Activated T-cell treated with anti-CD3 and anti-CD28 coated beads, Interleukin-2, amount 50 U/mL, for 4 hours (primary cell): ENCODE results near the gene SKOR1. TPM values are rescaled to one million over a fixed set of nuclear protein-coding genes. Genes with fewer than 3 reads are reported as not detected.

ENCODE experiments used
- ATAC-seq, 2 donors: fragments of 200-7000 bp; cut with Tn5 transposase; one replicate each; pipeline ENCODE4 v1.10.0; 2021
- DNase-seq: peaks from one replicate; pipeline ENCODE4 v3.0.0-alpha.2; 2020
- H3K27me3 Mint-ChIP-seq: one replicate; pipeline ENCODE4 v1.8.0; 2021; ENCODE audit warnings: low read depth, mixed read lengths
- H3K36me3 Mint-ChIP-seq: one replicate; pipeline ENCODE4 v1.8.0; 2022; ENCODE audit warnings: mixed read lengths; ENCODE audit not compliant: insufficient read depth
- H3K4me1 Mint-ChIP-seq: one replicate; pipeline ENCODE4 v1.8.0; 2021; ENCODE audit warnings: low read depth, mixed read lengths
- H3K4me3 Mint-ChIP-seq: one replicate; pipeline ENCODE4 v1.8.0; 2021; ENCODE audit warnings: mild to moderate bottlenecking, moderate library complexity, mixed read lengths
- H3K9me3 Mint-ChIP-seq: one replicate; pipeline ENCODE4 v1.8.0; 2021; ENCODE audit warnings: mixed read lengths
- total RNA-seq, 3 donors: library from RNA; stranded (reverse); gene quantifications; one replicate each; pipeline ENCODE4 v1.2.1, GENCODE V29; 2021

The SKOR1 gene
- total RNA-seq, 3 donors from 2014 or later = 0.15 to 0.34 (median 0.33) TPM

DNA sequence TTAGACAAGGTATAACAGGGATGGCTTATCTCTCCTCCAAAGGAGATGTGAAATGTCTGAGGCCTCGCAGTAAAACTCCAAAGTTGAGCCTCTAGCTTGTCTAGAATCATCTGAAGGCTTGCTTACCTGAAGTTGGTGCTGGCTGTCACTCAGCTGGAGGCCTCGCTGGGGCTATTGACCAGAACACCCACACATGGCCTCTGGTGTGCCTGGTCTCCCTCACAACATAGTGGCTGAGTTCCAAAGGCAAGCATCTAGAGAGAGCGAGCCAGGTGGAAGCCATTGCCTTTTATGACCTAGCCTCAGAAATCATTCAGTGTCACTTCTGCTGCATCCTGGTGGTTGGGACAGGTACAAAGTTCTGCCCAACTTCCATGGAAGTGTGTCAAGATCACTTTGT is 31.9 kb downstream of the SKOR1 start:
- ATAC-seq (no peak), DNase-seq (no peak)
- Mint-ChIP-seq H3K9me3 (no peaks in the 10 kb centered on the region), H3K36me3 (no peaks in the 10 kb centered on the region), H3K27me3 (peaks cover 7% of the 10 kb centered on the region), H3K4me1 (peaks cover 4% of the 10 kb centered on the region), H3K4me3 (no peak overlapping the region)

- no peaks in the 10 kb centered on the region for H3K9me3 Mint-ChIP-seq
- no peaks in the 10 kb centered on the region for H3K36me3 Mint-ChIP-seq
- H3K4me3 Mint-ChIP-seq = no peak overlapping the region
- ATAC-seq = no peak
- H3K27me3 Mint-ChIP-seq = peaks cover 4% of the 10 kb centered on the region
- DNase-seq = no peak
- H3K4me1 Mint-ChIP-seq = peaks cover 6% of the 10 kb centered on the region
These were observed 34.1 kb downstream of the SKOR1 start for GRCh38 chr15:67859331-67859946.

DNA sequence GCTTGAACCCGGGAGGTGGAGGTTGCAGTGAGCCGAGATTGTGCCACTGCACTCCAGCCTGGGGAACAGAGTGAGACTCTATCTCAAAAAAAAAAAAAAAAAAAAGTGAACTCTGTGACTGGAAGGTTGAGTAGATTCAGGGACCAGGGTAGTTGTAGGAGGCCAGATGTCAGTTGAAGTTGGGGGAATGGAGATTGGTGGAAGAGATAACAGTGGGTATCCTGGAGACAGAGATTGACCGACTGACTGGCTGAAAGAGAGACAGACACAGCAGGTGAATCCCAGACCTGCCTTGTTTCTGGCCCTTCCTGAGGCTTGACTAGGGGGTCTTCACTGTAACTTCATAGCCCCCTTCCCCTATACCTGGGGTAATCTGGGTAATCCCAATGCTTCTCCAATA is 36.7 kb downstream of the SKOR1 start:
- peaks cover 3% of the 10 kb centered on the region for H3K4me1 Mint-ChIP-seq
- no peak for ATAC-seq
- peaks cover 10% of the 10 kb centered on the region for H3K27me3 Mint-ChIP-seq

DNA sequence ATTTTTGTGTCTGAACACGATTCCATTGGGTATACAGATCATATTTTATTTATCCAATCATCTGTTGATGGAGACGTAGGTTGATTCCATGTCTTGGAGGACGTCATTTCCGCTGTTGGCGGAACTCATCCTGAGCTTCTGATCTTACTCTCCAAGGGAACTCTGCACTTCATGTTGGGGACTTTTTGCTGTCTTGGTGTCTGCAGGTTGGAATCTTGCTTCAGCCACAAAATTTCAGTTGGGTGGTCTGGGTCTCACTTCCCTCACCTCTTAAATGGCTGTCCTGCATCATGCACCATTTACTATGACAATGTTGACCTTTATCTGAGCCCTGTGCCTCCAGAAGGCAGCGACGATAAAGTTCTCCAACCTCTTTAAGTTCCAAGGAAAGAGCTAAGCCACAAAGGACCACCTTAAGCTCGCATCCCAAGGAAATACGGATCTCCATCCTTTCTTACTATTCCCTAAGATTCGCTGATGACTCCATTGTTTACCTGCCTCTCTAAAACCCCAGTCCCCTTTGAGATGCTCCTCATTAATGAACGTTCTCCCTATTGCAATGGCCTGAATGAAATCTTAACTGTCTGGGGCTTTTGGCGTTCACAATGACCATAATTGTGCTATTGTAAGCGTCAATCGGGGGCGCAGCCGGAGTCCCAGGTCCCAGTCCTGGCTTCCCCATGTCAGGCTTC is 37.6 kb downstream of the SKOR1 start:
- H3K36me3 Mint-ChIP-seq = no peaks in the 10 kb centered on the region
- H3K27me3 Mint-ChIP-seq = peaks cover 10% of the 10 kb centered on the region
- H3K4me1 Mint-ChIP-seq = peaks cover 3% of the 10 kb centered on the region
- ATAC-seq (peak in 1 of 2 donors; percentile 6), DNase-seq (no peak)
- H3K9me3 Mint-ChIP-seq = no peaks in the 10 kb centered on the region
- H3K4me3 Mint-ChIP-seq = peak overlapping the region; percentile 8

More for the DNA sequence above, 36.7 kb downstream of the SKOR1 start:
- Mint-ChIP-seq H3K4me3 (no peak overlapping the region), H3K36me3 (no peaks in the 10 kb centered on the region), H3K9me3 (no peaks in the 10 kb centered on the region)
- DNase-seq = no peak

DNA sequence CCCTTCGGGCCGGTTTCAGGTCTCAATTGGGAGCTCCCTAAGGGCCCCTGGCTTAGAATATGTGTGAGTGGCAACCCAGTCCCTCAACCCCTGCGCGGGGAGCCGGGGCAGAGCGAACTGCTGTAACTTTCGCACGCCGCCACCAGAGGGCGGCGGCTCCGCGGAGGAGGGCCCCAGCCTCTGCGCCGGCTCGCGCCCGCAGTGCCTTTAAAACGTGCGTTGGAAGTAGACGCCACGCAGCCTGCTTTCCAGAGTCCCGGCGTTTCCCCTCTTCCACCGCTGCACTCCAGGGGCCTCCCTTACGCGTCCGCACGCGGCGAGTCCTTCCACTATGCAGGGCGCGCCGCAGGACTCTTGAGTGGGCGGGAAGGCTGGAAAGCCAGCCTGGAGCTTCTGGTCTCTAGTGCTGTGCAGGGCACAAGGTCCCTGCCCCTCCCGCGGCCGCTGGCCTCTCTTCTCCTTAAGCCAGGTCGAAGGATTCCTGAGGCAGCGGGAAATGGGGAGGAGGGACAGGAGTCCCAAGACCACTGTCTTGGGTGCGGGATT is 38.2 kb downstream of the SKOR1 start:
- ATAC-seq = peak; percentile 99
- no peaks in the 10 kb centered on the region for H3K36me3 Mint-ChIP-seq
- peaks cover 10% of the 10 kb centered on the region for H3K27me3 Mint-ChIP-seq
- peak overlapping the region; percentile 58 for H3K4me3 Mint-ChIP-seq
- DNase-seq = peak; percentile 66
- peaks cover 3% of the 10 kb centered on the region for H3K4me1 Mint-ChIP-seq
- no peaks in the 10 kb centered on the region for H3K9me3 Mint-ChIP-seq

GRCh38 chr15:67865331-67865730 is 40.0 kb downstream of the SKOR1 start:
- H3K4me1 Mint-ChIP-seq = peaks cover 6% of the 10 kb centered on the region
- no peaks in the 10 kb centered on the region for H3K9me3 Mint-ChIP-seq
- no peaks in the 10 kb centered on the region for H3K36me3 Mint-ChIP-seq
- peaks cover 8% of the 10 kb centered on the region for H3K27me3 Mint-ChIP-seq
- no peak for ATAC-seq
- no peak overlapping the region for H3K4me3 Mint-ChIP-seq
- DNase-seq = no peak

- ATAC-seq (no peak), DNase-seq (no peak)
- Mint-ChIP-seq H3K4me1 (peaks cover 6% of the 10 kb centered on the region), H3K9me3 (peaks cover under 1% of the 10 kb centered on the region), H3K27me3 (peaks cover 11% of the 10 kb centered on the region), H3K36me3 (no peaks in the 10 kb centered on the region), H3K4me3 (no peak overlapping the region)
These were observed 40.5 kb downstream of the SKOR1 start for GRCh38 chr15:67865766-67866165.

- peaks cover 16% of the 10 kb centered on the region for H3K9me3 Mint-ChIP-seq
- DNase-seq = no peak
- no peak overlapping the region for H3K4me3 Mint-ChIP-seq
- peaks cover 4% of the 10 kb centered on the region for H3K4me1 Mint-ChIP-seq
- H3K36me3 Mint-ChIP-seq = no peaks in the 10 kb centered on the region
- no peak for ATAC-seq
- peaks cover 17% of the 10 kb centered on the region for H3K27me3 Mint-ChIP-seq
These were observed 44.4 kb downstream of the SKOR1 start for GRCh38 chr15:67869701-67870100.

- Mint-ChIP-seq H3K9me3 (peaks cover 16% of the 10 kb centered on the region), H3K4me1 (peaks cover 4% of the 10 kb centered on the region), H3K27me3 (peaks cover 15% of the 10 kb centered on the region), H3K36me3 (no peaks in the 10 kb centered on the region), H3K4me3 (no peak overlapping the region)
- ATAC-seq (no peak), DNase-seq (no peak)
These were observed 45.6 kb downstream of the SKOR1 start for GRCh38 chr15:67870868-67871408.

GRCh38 chr15:67873777-67874176 is 48.5 kb downstream of the SKOR1 start:
- Mint-ChIP-seq H3K4me3 (no peak overlapping the region), H3K4me1 (peaks cover 4% of the 10 kb centered on the region), H3K36me3 (no peaks in the 10 kb centered on the region), H3K9me3 (peaks cover 16% of the 10 kb centered on the region), H3K27me3 (peaks cover 16% of the 10 kb centered on the region)
- no peak for ATAC-seq
- DNase-seq = no peak

DNA sequence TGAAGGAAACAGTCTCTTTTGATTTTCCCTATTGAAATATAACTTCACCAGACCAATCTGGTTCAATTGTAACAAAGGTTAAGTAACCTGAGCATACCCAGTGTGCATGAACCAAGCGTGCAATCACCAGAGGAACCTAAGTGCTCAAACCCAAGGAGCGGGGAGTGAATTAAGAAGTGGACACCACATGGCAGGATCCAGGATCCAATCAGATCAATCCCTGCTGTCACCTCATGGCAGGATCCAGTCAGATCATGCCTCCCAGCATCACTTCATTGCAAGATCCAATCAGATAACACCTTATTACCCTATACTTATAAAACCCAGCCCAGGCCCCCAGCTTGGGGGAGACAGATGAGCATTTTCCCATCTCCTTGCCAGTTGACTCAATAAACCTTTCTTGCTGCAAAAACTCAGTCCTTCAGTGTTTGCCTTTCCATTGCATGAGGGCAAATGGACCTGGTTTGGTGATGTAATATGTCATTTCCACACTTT is 53.5 kb downstream of the SKOR1 start:
- DNase-seq (no peak), ATAC-seq (no peak)
- H3K27me3 Mint-ChIP-seq = peaks cover 6% of the 10 kb centered on the region
- H3K4me1 Mint-ChIP-seq = peaks cover 9% of the 10 kb centered on the region
- no peak overlapping the region for H3K4me3 Mint-ChIP-seq
- no peaks in the 10 kb centered on the region for H3K36me3 Mint-ChIP-seq
- H3K9me3 Mint-ChIP-seq = peaks cover 3% of the 10 kb centered on the region

GRCh38 chr15:67879440-67880129 is 54.3 kb downstream of the SKOR1 start:
- Mint-ChIP-seq H3K9me3 (no peaks in the 10 kb centered on the region), H3K36me3 (no peaks in the 10 kb centered on the region), H3K4me3 (no peak overlapping the region), H3K4me1 (peaks cover 9% of the 10 kb centered on the region), H3K27me3 (peaks cover 3% of the 10 kb centered on the region)
- ATAC-seq = no peak
- no peak for DNase-seq

GRCh38 chr15:67880651-67881182 is 55.4 kb downstream of the SKOR1 start:
- H3K9me3 Mint-ChIP-seq = no peaks in the 10 kb centered on the region
- ATAC-seq = no peak
- no peak for DNase-seq
- no peak overlapping the region for H3K4me3 Mint-ChIP-seq
- peaks cover 13% of the 10 kb centered on the region for H3K4me1 Mint-ChIP-seq
- peaks cover 8% of the 10 kb centered on the region for H3K27me3 Mint-ChIP-seq
- H3K36me3 Mint-ChIP-seq = no peaks in the 10 kb centered on the region
